Osteoblast (primary cell): ENCODE data around the gene PID1. TPM values are rescaled to one million over a fixed set of nuclear protein-coding genes. Genes with fewer than 3 reads are reported as not detected.

ENCODE experiments used
- DNase-seq: peaks from one replicate; pipeline ENCODE4 v3.0.0; 2011; ENCODE audit warnings: low spot score, mixed read lengths; ENCODE audit not compliant: insufficient read length; ENCODE audit errors: missing footprints
- H2AFZ ChIP-seq: 2 replicates; pipeline ENCODE4 v1.6.0; 2011; ENCODE audit warnings: mild to moderate bottlenecking, low read length
- H3K27ac ChIP-seq: 2 replicates; pipeline ENCODE4 v1.5.1; 2011; ENCODE audit warnings: mild to moderate bottlenecking, low read depth, low read length, moderate library complexity
- H3K27me3 ChIP-seq: 2 replicates; pipeline ENCODE4 v1.6.0; 2012; ENCODE audit warnings: mild to moderate bottlenecking, control low read depth, inconsistent platforms, low read length, moderate library complexity; ENCODE audit not compliant: insufficient read depth
- H3K36me3 ChIP-seq: 2 replicates; pipeline ENCODE4 v1.5.1; 2011; ENCODE audit warnings: mild to moderate bottlenecking, low read length, control low read depth, moderate library complexity; ENCODE audit not compliant: insufficient read depth
- H3K4me1 ChIP-seq: 2 replicates; pipeline ENCODE4 v1.5.1; 2011; ENCODE audit warnings: mild to moderate bottlenecking, low read length, control low read depth, moderate library complexity; ENCODE audit not compliant: insufficient read depth
- H3K4me2 ChIP-seq: 2 replicates; pipeline ENCODE4 v1.6.0; 2011; ENCODE audit warnings: mild to moderate bottlenecking, low read length; ENCODE audit not compliant: insufficient read depth
- H3K4me3 ChIP-seq: fragments of 200-600 bp; sonication (generic); 3 replicates; pipeline ENCODE4 v1.5.1; 2012; ENCODE audit warnings: mild to moderate bottlenecking, low read length, inconsistent platforms; ENCODE audit not compliant: insufficient read depth
- H3K79me2 ChIP-seq: 2 replicates; pipeline ENCODE4 v1.6.0; 2012; ENCODE audit warnings: mild to moderate bottlenecking, low read length, control low read depth, inconsistent platforms; ENCODE audit not compliant: insufficient read depth
- H3K9me3 ChIP-seq: 2 replicates; pipeline ENCODE4 v1.5.1; 2011; ENCODE audit warnings: low read depth, low read length, control low read depth
- H4K20me1 ChIP-seq: 2 replicates; pipeline ENCODE4 v1.6.0; 2012; ENCODE audit warnings: mild to moderate bottlenecking, low read length, control low read depth; ENCODE audit not compliant: insufficient read depth
- total RNA-seq: library from RNA; depleted of rRNA; stranded (reverse); fragments of >200 nt; gene quantifications from 2 replicates; pipeline ENCODE4 v1.2.3, GENCODE V29; 2012
- TF ChIP-seq, protein P1 (sequence below): IDR thresholded peaks from 2 replicates; pipeline ENCODE4 v1.5.1; 2011; ENCODE audit warnings: mild to moderate bottlenecking, low read depth, low read length, moderate library complexity; ENCODE audit errors: extremely low read depth

The PID1 gene
- total RNA-seq, 1 donor: 9.8 TPM

- TF ChIP-seq, protein P1, sequence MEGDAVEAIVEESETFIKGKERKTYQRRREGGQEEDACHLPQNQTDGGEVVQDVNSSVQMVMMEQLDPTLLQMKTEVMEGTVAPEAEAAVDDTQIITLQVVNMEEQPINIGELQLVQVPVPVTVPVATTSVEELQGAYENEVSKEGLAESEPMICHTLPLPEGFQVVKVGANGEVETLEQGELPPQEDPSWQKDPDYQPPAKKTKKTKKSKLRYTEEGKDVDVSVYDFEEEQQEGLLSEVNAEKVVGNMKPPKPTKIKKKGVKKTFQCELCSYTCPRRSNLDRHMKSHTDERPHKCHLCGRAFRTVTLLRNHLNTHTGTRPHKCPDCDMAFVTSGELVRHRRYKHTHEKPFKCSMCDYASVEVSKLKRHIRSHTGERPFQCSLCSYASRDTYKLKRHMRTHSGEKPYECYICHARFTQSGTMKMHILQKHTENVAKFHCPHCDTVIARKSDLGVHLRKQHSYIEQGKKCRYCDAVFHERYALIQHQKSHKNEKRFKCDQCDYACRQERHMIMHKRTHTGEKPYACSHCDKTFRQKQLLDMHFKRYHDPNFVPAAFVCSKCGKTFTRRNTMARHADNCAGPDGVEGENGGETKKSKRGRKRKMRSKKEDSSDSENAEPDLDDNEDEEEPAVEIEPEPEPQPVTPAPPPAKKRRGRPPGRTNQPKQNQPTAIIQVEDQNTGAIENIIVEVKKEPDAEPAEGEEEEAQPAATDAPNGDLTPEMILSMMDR: no peak
- no peaks in the 10 kb centered on the region for H3K4me1 ChIP-seq
- no peak overlapping the region for H3K4me2 ChIP-seq
- no peak overlapping the region for H2AFZ ChIP-seq
- H4K20me1 ChIP-seq: no peaks in the 10 kb centered on the region
- no peaks in the 10 kb centered on the region for H3K27me3 ChIP-seq
- no peak for DNase-seq
- H3K27ac ChIP-seq: no peak overlapping the region
- H3K36me3 ChIP-seq: no peaks in the 10 kb centered on the region
- no peaks in the 10 kb centered on the region for H3K9me3 ChIP-seq
- H3K79me2 ChIP-seq: no peaks in the 10 kb centered on the region
- H3K4me3 ChIP-seq: no peak overlapping the region
These were observed 97.2 kb downstream of the PID1 start for GRCh38 chr2:229173825-229174359.

- peak overlapping the region; percentile 49 for H3K4me2 ChIP-seq
These were observed 100.2 kb downstream of the PID1 start for GRCh38 chr2:229170916-229171315.

DNA sequence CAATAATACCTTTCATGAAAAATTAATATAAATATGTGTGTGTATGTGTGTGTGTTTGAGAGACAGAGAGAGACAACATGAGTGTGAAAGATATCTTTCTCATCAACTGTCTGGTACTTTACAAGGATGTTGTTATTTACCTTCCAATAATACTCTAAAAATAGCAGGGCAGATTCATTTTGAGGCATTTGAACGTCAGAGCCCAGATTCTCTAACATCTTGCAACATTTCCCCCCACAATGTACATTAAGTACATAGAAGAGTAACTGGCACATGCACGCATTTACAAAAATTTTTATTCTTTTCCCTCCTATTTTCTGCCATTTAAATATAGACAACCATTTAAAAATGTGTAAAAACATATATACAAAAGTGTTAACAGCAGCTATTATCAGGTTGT, 100.9 kb downstream of the PID1 start:
- H3K27me3 ChIP-seq: no peaks in the 10 kb centered on the region
- DNase-seq: no peak
- H3K4me3 ChIP-seq: no peak overlapping the region
- H3K4me1 ChIP-seq: no peaks in the 10 kb centered on the region
- no peaks in the 10 kb centered on the region for H3K36me3 ChIP-seq
- TF ChIP-seq, protein P1: no peak
- H2AFZ ChIP-seq: no peak overlapping the region
- peak overlapping the region; percentile 49 for H3K4me2 ChIP-seq
- no peaks in the 10 kb centered on the region for H3K9me3 ChIP-seq
- H3K27ac ChIP-seq: no peak overlapping the region
- no peaks in the 10 kb centered on the region for H4K20me1 ChIP-seq
- no peaks in the 10 kb centered on the region for H3K79me2 ChIP-seq

More at GRCh38 chr2:229170916-229171315, 100.2 kb downstream of the PID1 start:
- TF ChIP-seq, protein P1: no peak
- no peak for DNase-seq
- Histone ChIP-seq H3K79me2 (no peaks in the 10 kb centered on the region), H3K4me3 (peak overlapping the region; percentile 51), H3K27ac (no peak overlapping the region), H3K9me3 (no peaks in the 10 kb centered on the region), H3K27me3 (no peaks in the 10 kb centered on the region), H2AFZ (peak overlapping the region; percentile 20), H3K4me1 (no peaks in the 10 kb centered on the region), H4K20me1 (no peaks in the 10 kb centered on the region), H3K36me3 (no peaks in the 10 kb centered on the region)

- Histone ChIP-seq H3K27ac (no peak overlapping the region), H3K4me1 (no peaks in the 10 kb centered on the region), H4K20me1 (no peaks in the 10 kb centered on the region), H3K36me3 (no peaks in the 10 kb centered on the region), H3K9me3 (no peaks in the 10 kb centered on the region), H2AFZ (no peak overlapping the region), H3K4me2 (no peak overlapping the region), H3K27me3 (no peaks in the 10 kb centered on the region), H3K79me2 (no peaks in the 10 kb centered on the region), H3K4me3 (no peak overlapping the region)
- TF ChIP-seq, protein P1: no peak
- no peak for DNase-seq
These were observed 101.3 kb downstream of the PID1 start for GRCh38 chr2:229169751-229170150.
